Neural progenitor cell (in vitro differentiated cells): ENCODE data around the gene ZNF143. TPM values are rescaled to one million over a fixed set of nuclear protein-coding genes. Genes with fewer than 3 reads are reported as not detected.
A peak's percentile ranks its signal among the peaks of the same experiment; 100 is the strongest.

ENCODE experiments used
- DNase-seq: peaks from one replicate; pipeline ENCODE4 v3.0.0-alpha.2; 2016; ENCODE audit warnings: low spot score
- H2AFZ ChIP-seq: fragments of 200-600 bp; sonication (generic); replicated peaks from 2 replicates; pipeline ENCODE4 v1.6.1; 2016; ENCODE audit warnings: antibody characterized with exemption
- H3F3A ChIP-seq: fragments of 200-600 bp; sonication (generic); 2 replicates; pipeline ENCODE4 v1.6.1; 2016; ENCODE audit warnings: antibody characterized with exemption, low read depth
- H3K27ac ChIP-seq: fragments of 200-600 bp; sonication (generic); 2 replicates; pipeline ENCODE4 v1.5.1; 2016; ENCODE audit warnings: mild to moderate bottlenecking
- H3K27me3 ChIP-seq: fragments of 200-600 bp; sonication (generic); 2 replicates; pipeline ENCODE4 v1.6.1; 2016; ENCODE audit warnings: mild to moderate bottlenecking, moderate library complexity
- H3K36me3 ChIP-seq: fragments of 200-600 bp; sonication (generic); 2 replicates; pipeline ENCODE4 v1.5.1; 2016
- H3K4me1 ChIP-seq: fragments of 200-600 bp; sonication (generic); 2 replicates; pipeline ENCODE4 v1.6.1; 2016; ENCODE audit warnings: mixed run types
- H3K4me2 ChIP-seq: fragments of 200-600 bp; sonication (generic); 2 replicates; pipeline ENCODE4 v1.6.1; 2016
- H3K4me3 ChIP-seq: fragments of 200-600 bp; sonication (generic); 2 replicates; pipeline ENCODE4 v1.5.1; 2016
- H3K79me2 ChIP-seq: fragments of 200-600 bp; sonication (generic); 2 replicates; pipeline ENCODE4 v1.6.1; 2016; ENCODE audit warnings: low read depth
- H3K9ac ChIP-seq: fragments of 200-600 bp; sonication (generic); 2 replicates; pipeline ENCODE4 v1.6.1; 2016
- H3K9me3 ChIP-seq: fragments of 200-600 bp; sonication (generic); 2 replicates; pipeline ENCODE4 v1.5.1; 2016; ENCODE audit warnings: low read depth
- H4K20me1 ChIP-seq: fragments of 200-600 bp; sonication (generic); 2 replicates; pipeline ENCODE4 v1.6.1; 2016; ENCODE audit warnings: low read depth
- H3K27ac Mint-ChIP-seq: 3 replicates; pipeline ENCODE4 v1.8.0; 2021; ENCODE audit warnings: mixed read lengths
- H3K27me3 Mint-ChIP-seq: 2 replicates; pipeline ENCODE4 v1.8.0; 2022; ENCODE audit warnings: low read depth, mild to moderate bottlenecking, inconsistent platforms, moderate library complexity, mixed read lengths; ENCODE audit not compliant: insufficient read depth
- H3K36me3 Mint-ChIP-seq: 3 replicates; pipeline ENCODE4 v1.8.0; 2021; ENCODE audit warnings: mixed read lengths
- H3K4me1 Mint-ChIP-seq: 3 replicates; pipeline ENCODE4 v1.8.0; 2021; ENCODE audit warnings: mixed read lengths
- H3K4me3 Mint-ChIP-seq: 3 replicates; pipeline ENCODE4 v1.8.0; 2021; ENCODE audit warnings: mild to moderate bottlenecking, moderate library complexity, mixed read lengths
- H3K9me3 Mint-ChIP-seq: 3 replicates; pipeline ENCODE4 v1.8.0; 2020; ENCODE audit warnings: mixed read lengths
- EZH2 ChIP-seq: fragments of 200-600 bp; sonication (generic); IDR thresholded peaks from 2 replicates; pipeline ENCODE4 v1.6.1; 2017; ENCODE audit warnings: antibody characterized with exemption, mild to moderate bottlenecking, moderate library complexity
- EZH2phosphoT487 ChIP-seq: fragments of 200-600 bp; sonication (generic); IDR thresholded peaks from 2 replicates; pipeline ENCODE4 v1.6.1; 2017; ENCODE audit warnings: antibody characterized with exemption
- total RNA-seq: library from RNA; depleted of rRNA; stranded (reverse); fragments of >200 nt; gene quantifications from 2 replicates; pipeline ENCODE4 v1.2.3, GENCODE V29; 2015; ENCODE audit warnings: low replicate concordance
- TF ChIP-seq, protein P1 (sequence below): fragments of 200-600 bp; sonication (generic); IDR thresholded peaks from 2 replicates; pipeline ENCODE4 v1.5.1; 2017; ENCODE audit warnings: antibody characterized with exemption, mild to moderate bottlenecking

The ZNF143 gene
- total RNA-seq, 1 donor from 2014 or later = 56.9 TPM

DNA sequence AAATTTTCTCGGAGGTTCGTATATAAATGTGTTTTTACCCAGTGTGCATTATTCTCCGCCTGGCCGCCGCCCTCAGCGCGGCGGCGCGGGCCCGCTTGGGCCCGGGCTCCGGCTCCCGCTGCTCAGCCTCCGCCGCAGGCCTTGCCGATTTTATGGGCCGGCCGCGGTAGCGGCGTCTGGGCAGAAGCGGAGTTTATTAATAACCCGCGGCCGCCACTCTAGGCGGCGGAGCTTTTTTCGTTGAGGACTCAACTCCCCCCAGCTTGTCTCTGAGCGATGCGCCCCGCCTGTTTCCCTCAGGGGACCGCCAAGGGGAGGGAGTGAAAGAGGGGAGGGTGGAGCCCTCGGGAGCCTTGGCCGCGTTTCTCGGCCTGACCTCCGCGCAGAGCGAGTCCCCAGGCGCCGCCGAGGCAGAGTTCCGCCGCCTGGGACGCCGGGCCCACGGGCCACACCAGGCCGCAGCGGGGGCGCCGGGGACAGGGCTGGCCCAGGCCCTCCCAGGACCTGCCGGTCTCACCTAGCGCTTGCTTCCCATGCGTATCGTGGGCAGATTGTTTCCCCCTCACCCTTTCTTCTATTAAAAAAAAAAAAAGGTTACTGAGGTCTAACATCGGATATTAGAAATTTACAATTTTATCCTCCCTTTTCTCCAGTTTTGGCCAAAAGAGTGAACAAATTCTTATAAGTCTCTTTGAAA is 399 bp downstream of the ZNF143 start:
- peaks cover 16% of the 10 kb centered on the region for H3K4me1 Mint-ChIP-seq
- H3K4me3 Mint-ChIP-seq = peak overlapping the region; percentile 96
- H3K9me3 Mint-ChIP-seq = peaks cover 2% of the 10 kb centered on the region
- Histone ChIP-seq H3K79me2 (peaks cover 72% of the 10 kb centered on the region), H3K27ac (peak overlapping the region; percentile 98), H2AFZ (no peak overlapping the region), H3K27me3 (no peaks in the 10 kb centered on the region), H3K4me1 (no peaks in the 10 kb centered on the region), H3K4me3 (peak overlapping the region; percentile 70), H3K9ac (peak overlapping the region; percentile 96), H3K36me3 (no peaks in the 10 kb centered on the region), H3K4me2 (peak overlapping the region; percentile 99), H3F3A (peaks cover 29% of the 10 kb centered on the region), H3K9me3 (no peaks in the 10 kb centered on the region), H4K20me1 (peaks cover 2% of the 10 kb centered on the region)
- TF ChIP-seq EZH2 (no peak), EZH2phosphoT487 (no peak)
- TF ChIP-seq, protein P1, sequence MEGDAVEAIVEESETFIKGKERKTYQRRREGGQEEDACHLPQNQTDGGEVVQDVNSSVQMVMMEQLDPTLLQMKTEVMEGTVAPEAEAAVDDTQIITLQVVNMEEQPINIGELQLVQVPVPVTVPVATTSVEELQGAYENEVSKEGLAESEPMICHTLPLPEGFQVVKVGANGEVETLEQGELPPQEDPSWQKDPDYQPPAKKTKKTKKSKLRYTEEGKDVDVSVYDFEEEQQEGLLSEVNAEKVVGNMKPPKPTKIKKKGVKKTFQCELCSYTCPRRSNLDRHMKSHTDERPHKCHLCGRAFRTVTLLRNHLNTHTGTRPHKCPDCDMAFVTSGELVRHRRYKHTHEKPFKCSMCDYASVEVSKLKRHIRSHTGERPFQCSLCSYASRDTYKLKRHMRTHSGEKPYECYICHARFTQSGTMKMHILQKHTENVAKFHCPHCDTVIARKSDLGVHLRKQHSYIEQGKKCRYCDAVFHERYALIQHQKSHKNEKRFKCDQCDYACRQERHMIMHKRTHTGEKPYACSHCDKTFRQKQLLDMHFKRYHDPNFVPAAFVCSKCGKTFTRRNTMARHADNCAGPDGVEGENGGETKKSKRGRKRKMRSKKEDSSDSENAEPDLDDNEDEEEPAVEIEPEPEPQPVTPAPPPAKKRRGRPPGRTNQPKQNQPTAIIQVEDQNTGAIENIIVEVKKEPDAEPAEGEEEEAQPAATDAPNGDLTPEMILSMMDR = no peak
- H3K27me3 Mint-ChIP-seq = peaks cover 2% of the 10 kb centered on the region
- H3K27ac Mint-ChIP-seq = peak overlapping the region; percentile 100
- peaks cover 14% of the 10 kb centered on the region for H3K36me3 Mint-ChIP-seq
- DNase-seq = peak; percentile 92

DNA sequence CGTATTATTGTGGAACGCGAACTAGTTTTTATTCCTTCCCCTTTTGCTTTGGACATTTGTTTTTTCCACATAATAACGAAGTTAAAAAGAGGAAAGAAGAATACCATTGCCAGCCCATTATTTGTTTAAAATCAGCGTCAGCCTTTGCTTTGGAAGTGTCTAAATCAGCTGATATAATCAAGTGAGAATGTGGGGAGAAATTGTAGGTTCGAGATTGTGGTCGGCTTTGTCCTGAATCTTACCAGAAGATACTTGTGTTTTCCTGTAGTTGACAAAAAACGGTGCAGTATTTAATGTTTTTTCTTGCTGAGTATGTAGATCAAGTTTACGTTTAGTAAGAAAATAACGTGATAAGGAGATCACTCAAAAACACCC is 935 bp downstream of the ZNF143 start:
- DNase-seq = no peak
- no peak overlapping the region for H2AFZ ChIP-seq
- H3F3A ChIP-seq = peaks cover 29% of the 10 kb centered on the region
- peak overlapping the region; percentile 98 for H3K27ac ChIP-seq
- Mint-ChIP-seq H3K4me1 (peaks cover 16% of the 10 kb centered on the region), H3K27ac (peak overlapping the region; percentile 84), H3K27me3 (no peaks in the 10 kb centered on the region), H3K36me3 (peaks cover 14% of the 10 kb centered on the region), H3K4me3 (peak overlapping the region; percentile 96), H3K9me3 (peaks cover 2% of the 10 kb centered on the region)
- H3K9ac ChIP-seq = peak overlapping the region; percentile 96
- TF ChIP-seq, protein P1 = no peak
- TF ChIP-seq EZH2phosphoT487 = no peak
- no peak for TF ChIP-seq EZH2
- H3K9me3 ChIP-seq = no peaks in the 10 kb centered on the region
- H3K4me3 ChIP-seq = peak overlapping the region; percentile 70
- H3K4me1 ChIP-seq = no peaks in the 10 kb centered on the region
- peaks cover 77% of the 10 kb centered on the region for H3K79me2 ChIP-seq
- H3K4me2 ChIP-seq = peak overlapping the region; percentile 99
- no peaks in the 10 kb centered on the region for H3K27me3 ChIP-seq
- peaks cover 6% of the 10 kb centered on the region for H4K20me1 ChIP-seq
- H3K36me3 ChIP-seq = no peaks in the 10 kb centered on the region

DNA sequence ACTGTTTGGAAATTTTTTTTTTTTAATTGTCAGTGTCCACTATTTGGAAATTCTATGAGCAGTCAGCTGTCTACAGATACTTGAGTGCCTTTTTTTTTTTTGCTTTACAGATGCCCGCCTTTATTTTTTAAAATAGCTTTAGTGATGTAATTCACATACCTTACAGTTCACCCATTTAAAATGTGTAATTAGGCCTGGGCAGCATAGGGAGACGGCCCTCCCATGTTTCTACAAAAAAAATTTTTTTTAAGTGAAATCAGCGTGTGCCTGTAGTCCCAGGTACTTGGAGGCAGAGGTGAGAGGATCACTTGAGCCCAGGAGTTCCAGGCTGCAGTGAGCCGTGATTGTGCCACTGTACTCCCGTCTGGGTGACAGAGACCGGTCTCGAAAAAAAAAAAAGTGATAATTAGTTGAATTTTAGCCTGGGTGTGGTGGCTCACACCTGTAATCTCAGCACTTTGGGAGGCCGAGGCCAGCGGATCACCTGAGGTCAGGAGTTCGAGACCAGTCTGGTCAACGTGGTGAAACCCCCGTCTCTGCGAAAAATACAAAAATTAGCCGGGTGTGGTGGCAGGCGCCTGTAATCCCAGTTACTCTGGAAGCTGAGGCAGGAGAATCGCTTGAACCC is 1.5 kb downstream of the ZNF143 start:
- TF ChIP-seq, protein P1 = no peak
- TF ChIP-seq EZH2 (no peak), EZH2phosphoT487 (no peak)
- peak overlapping the region; percentile 84 for H3K27ac Mint-ChIP-seq
- H3K4me1 Mint-ChIP-seq = peaks cover 16% of the 10 kb centered on the region
- DNase-seq = peak; percentile 4
- H3K9me3 Mint-ChIP-seq = peaks cover 2% of the 10 kb centered on the region
- H4K20me1 ChIP-seq = peaks cover 6% of the 10 kb centered on the region
- no peaks in the 10 kb centered on the region for H3K9me3 ChIP-seq
- H3K4me2 ChIP-seq = peak overlapping the region; percentile 99
- H3K4me3 ChIP-seq = peak overlapping the region; percentile 70
- H3F3A ChIP-seq = peaks cover 29% of the 10 kb centered on the region
- peaks cover 14% of the 10 kb centered on the region for H3K36me3 Mint-ChIP-seq
- H3K27ac ChIP-seq = no peak overlapping the region
- no peaks in the 10 kb centered on the region for H3K27me3 Mint-ChIP-seq
- H2AFZ ChIP-seq = no peak overlapping the region
- no peaks in the 10 kb centered on the region for H3K36me3 ChIP-seq
- peak overlapping the region; percentile 96 for H3K9ac ChIP-seq
- no peaks in the 10 kb centered on the region for H3K27me3 ChIP-seq
- peak overlapping the region; percentile 96 for H3K4me3 Mint-ChIP-seq
- H3K79me2 ChIP-seq = peaks cover 82% of the 10 kb centered on the region
- no peaks in the 10 kb centered on the region for H3K4me1 ChIP-seq
